Gastroesophageal sphincter (tissue), 4 donors: ENCODE measurements around the gene THAP11. TPM values are rescaled to one million over a fixed set of nuclear protein-coding genes. Genes with fewer than 3 reads are reported as not detected.

ENCODE experiments used
- ATAC-seq: fragments of 150-250 bp; one replicate; pipeline ENCODE4 v1.9.1; 2016; ENCODE audit warnings: mild to moderate bottlenecking, moderate library complexity
- H3K27ac ChIP-seq, 4 donors: fragments of 200-600 bp; sonication (generic) in 3 of 4; 1 replicate in 3 of 4; 2 replicates in 1 of 4; pipeline ENCODE4 v1.5.1; 2016 to 2019
- H3K27me3 ChIP-seq: fragments of 200-600 bp; sonication (generic); one replicate; pipeline ENCODE4 v1.5.1; 2019
- H3K36me3 ChIP-seq, 2 donors: fragments of 200-600 bp; sonication (generic); one replicate each; pipeline ENCODE4 v1.5.1; 2019; ENCODE audit warnings: control low read depth in 1 of 2
- H3K4me1 ChIP-seq, 3 donors: fragments of 200-600 bp; sonication (generic); 1 replicate in 2 of 3; 2 replicates in 1 of 3; pipeline ENCODE4 v1.5.1; 2016 to 2019; ENCODE audit warnings: control low read depth in 2 of 3
- H3K4me3 ChIP-seq, 2 donors: fragments of 200-600 bp; sonication (generic); one replicate each; pipeline ENCODE4 v1.5.1; 2019; ENCODE audit warnings: mild to moderate bottlenecking in 1 of 2, moderate library complexity in 1 of 2
- H3K9me3 ChIP-seq, 3 donors: fragments of 200-600 bp; sonication (generic); one replicate each; pipeline ENCODE4 v1.5.1; 2017 to 2019; ENCODE audit warnings: control low read depth in 2 of 3
- CTCF ChIP-seq, 4 experiments: fragments of 200-600 bp in 2 of 4; fragments of 450-650 bp in 2 of 4; sonication (generic) in 1 of 4; IDR thresholded peaks; one replicate each; pipeline ENCODE4 v1.5.1; 2017 to 2019; ENCODE audit warnings: antibody characterized with exemption in 4 of 4, mild to moderate bottlenecking in 2 of 4, moderate library complexity in 2 of 4
- EP300 ChIP-seq: sonication (generic); formaldehyde crosslinking; IDR thresholded peaks from one replicate; pipeline ENCODE4 v1.6.1; 2017; ENCODE audit warnings: antibody characterized with exemption, mild to moderate bottlenecking
- POLR2A ChIP-seq, 2 donors: fragments of 450-650 bp; IDR thresholded peaks; one replicate each; pipeline ENCODE4 v1.6.1; 2017; ENCODE audit warnings: antibody characterized with exemption in 2 of 2, mild to moderate bottlenecking in 2 of 2, moderate library complexity in 1 of 2
- POLR2AphosphoS5 ChIP-seq: sonication (generic); formaldehyde crosslinking; IDR thresholded peaks from one replicate; pipeline ENCODE4 v1.6.1; 2017; ENCODE audit warnings: antibody characterized with exemption
- WGBS, 2 donors: methylation state at CpG; one replicate each; pipeline ENCODE4 v1.1.5; 2018; ENCODE audit warnings: low coverage in 1 of 2; 5-methylcytosine and 5-hydroxymethylcytosine counted together
- total RNA-seq, 4 donors: library from RNA; depleted of rRNA; stranded (reverse); fragments of >200 nt; gene quantifications; one replicate each; pipeline ENCODE4 v1.1.0, GENCODE V29; 2016

Gene THAP11
- total RNA-seq, 4 donors from 2014 or later, result 52.6 to 78.0 (median 76.0) TPM

GRCh38 chr16:67843343-67843765, 1.2 kb downstream of the THAP11 start:
- 3% methylated on average over 6 of the region's 11 CpGs; no CpG with 5 or more reads in 1 of the 2 donors for WGBS, 2 donors
- H3K4me1 ChIP-seq, result peaks cover 6 to 57% (median 35%) of the 10 kb centered on the region in 3 donors
- no peaks in the 10 kb centered on the region for H3K27me3 ChIP-seq

GRCh38 chr16:67844497-67844896, 2.4 kb downstream of the THAP11 start:
- H3K9me3 ChIP-seq, result no peaks in the 10 kb centered on the region
- H3K4me1 ChIP-seq, result peaks cover 6 to 68% (median 39%) of the 10 kb centered on the region in 3 donors
- no peaks in the 10 kb centered on the region for H3K27me3 ChIP-seq
- H3K27ac ChIP-seq, result peak overlapping the region in 3 of 4 donors; percentile 99 to 100 (median 100)
- H3K4me3 ChIP-seq, result peak overlapping the region in 1 of 2 donors; percentile 84
- no peak for TF ChIP-seq POLR2A (IDR thresholded peaks at IDR 0.05)
- TF ChIP-seq EP300, result no peak
- TF ChIP-seq CTCF (IDR thresholded peaks at IDR 0.05), result peak in 3 of 4 experiments; percentile 9 to 51 (median 44)
- TF ChIP-seq POLR2AphosphoS5, result no peak
- no peak for ATAC-seq
- no peaks in the 10 kb centered on the region for H3K36me3 ChIP-seq
- WGBS, 2 donors, result 21 to 26% methylated on average over 2 to 4 of the region's 4 CpGs

More at GRCh38 chr16:67843343-67843765, 1.2 kb downstream of the THAP11 start:
- peak overlapping the region; percentile 1 to 100 (median 100) for H3K27ac ChIP-seq
- TF ChIP-seq EP300 (no peak), POLR2A (IDR thresholded peaks at IDR 0.05) (no peak), POLR2AphosphoS5 (peak; percentile 10), CTCF (IDR thresholded peaks at IDR 0.05) (no peak)
- no peaks in the 10 kb centered on the region for H3K9me3 ChIP-seq
- H3K4me3 ChIP-seq, result peak overlapping the region; percentile 81 to 84
- no peak for ATAC-seq
- H3K36me3 ChIP-seq, result no peaks in the 10 kb centered on the region

GRCh38 chr16:67845291-67846062, 3.4 kb downstream of the THAP11 start:
- 0 to 34% methylated on average over 1 to 4 of the region's 5 CpGs for WGBS, 2 donors
- Histone ChIP-seq H3K27ac (peak overlapping the region; percentile 11 to 100 (median 97)), H3K27me3 (no peaks in the 10 kb centered on the region), H3K36me3 (no peaks in the 10 kb centered on the region), H3K4me1 (peaks cover 6 to 77% (median 39%) of the 10 kb centered on the region in 3 donors), H3K4me3 (peak overlapping the region; percentile 74 to 97), H3K9me3 (no peaks in the 10 kb centered on the region)
- TF ChIP-seq POLR2AphosphoS5 (no peak), CTCF (IDR thresholded peaks at IDR 0.05) (no peak), EP300 (no peak), POLR2A (IDR thresholded peaks at IDR 0.05) (no peak)
- ATAC-seq, result no peak

GRCh38 chr16:67846063-67846319, 3.9 kb downstream of the THAP11 start:
- no peak for ATAC-seq
- TF ChIP-seq CTCF (IDR thresholded peaks at IDR 0.05), result no peak
- TF ChIP-seq POLR2AphosphoS5, result no peak
- no peak for TF ChIP-seq POLR2A (IDR thresholded peaks at IDR 0.05)
- no peak for TF ChIP-seq EP300
- no peaks in the 10 kb centered on the region for H3K27me3 ChIP-seq
- peak overlapping the region; percentile 74 to 97 for H3K4me3 ChIP-seq
- peaks cover 6 to 82% (median 39%) of the 10 kb centered on the region in 3 donors for H3K4me1 ChIP-seq
- no peaks in the 10 kb centered on the region for H3K36me3 ChIP-seq
- H3K9me3 ChIP-seq, result no peaks in the 10 kb centered on the region
- WGBS, 2 donors, result 0 to 4% methylated on average over 2 of the region's 2 CpGs
- peak overlapping the region; percentile 11 to 100 (median 97) for H3K27ac ChIP-seq
